HG03571 (cell line): ENCODE results near the gene ALDH8A1.

Experiments
- ATAC-seq: cut with Tn5 transposase; IDR thresholded peaks from one replicate; pipeline ENCODE4 v1.9.1; 2021; ENCODE audit not compliant: unreplicated experiment

ALDH8A1 gene, protein sequence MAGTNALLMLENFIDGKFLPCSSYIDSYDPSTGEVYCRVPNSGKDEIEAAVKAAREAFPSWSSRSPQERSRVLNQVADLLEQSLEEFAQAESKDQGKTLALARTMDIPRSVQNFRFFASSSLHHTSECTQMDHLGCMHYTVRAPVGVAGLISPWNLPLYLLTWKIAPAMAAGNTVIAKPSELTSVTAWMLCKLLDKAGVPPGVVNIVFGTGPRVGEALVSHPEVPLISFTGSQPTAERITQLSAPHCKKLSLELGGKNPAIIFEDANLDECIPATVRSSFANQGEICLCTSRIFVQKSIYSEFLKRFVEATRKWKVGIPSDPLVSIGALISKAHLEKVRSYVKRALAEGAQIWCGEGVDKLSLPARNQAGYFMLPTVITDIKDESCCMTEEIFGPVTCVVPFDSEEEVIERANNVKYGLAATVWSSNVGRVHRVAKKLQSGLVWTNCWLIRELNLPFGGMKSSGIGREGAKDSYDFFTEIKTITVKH

DNA sequence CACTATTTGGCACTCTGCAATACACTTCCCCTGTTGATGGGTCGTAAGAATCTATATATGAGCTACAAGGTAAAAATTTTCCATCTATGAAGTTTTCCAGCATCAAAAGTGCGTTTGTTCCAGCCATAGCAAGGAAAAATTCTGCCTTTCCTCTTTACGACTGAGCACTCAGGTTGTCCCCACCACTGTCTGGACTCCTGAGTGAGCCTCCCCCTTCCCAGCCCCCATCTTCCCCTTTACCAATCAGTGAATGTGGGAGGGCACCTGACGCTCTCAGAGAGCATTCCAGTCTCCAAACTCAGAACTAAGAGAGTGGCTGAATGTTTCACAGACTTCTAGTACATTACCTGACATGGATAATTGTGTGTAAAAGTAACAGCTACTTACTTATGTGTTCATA lies at the start of gene ALDH8A1:
TSS of gene ALDH8A1 (minus strand) at position 175 of the 400 bp plus-strand sequence. CDS start at position 127, 48 bp downstream.
- ATAC-seq, result no peak

DNA sequence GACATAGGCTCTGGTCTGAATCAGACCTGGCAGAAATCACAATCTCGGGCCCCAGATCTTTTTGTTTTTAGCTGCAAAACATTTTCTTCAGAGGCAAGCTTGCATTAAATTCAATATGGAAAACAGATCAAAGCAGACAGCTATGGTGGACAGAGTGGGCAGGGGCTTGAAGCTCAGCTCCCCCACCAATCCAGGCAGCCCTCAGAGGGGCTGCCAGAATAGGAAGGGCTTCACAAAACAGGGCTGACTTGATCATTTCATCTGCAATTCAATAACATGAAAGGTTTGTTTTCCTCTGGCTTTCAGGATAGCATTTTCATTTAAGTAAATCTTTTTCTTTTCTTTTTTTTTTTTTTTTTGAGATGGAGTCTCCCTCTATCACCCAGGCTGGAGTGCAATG lies 49.2 kb upstream of the ALDH8A1 start:
- ATAC-seq, result no peak

DNA sequence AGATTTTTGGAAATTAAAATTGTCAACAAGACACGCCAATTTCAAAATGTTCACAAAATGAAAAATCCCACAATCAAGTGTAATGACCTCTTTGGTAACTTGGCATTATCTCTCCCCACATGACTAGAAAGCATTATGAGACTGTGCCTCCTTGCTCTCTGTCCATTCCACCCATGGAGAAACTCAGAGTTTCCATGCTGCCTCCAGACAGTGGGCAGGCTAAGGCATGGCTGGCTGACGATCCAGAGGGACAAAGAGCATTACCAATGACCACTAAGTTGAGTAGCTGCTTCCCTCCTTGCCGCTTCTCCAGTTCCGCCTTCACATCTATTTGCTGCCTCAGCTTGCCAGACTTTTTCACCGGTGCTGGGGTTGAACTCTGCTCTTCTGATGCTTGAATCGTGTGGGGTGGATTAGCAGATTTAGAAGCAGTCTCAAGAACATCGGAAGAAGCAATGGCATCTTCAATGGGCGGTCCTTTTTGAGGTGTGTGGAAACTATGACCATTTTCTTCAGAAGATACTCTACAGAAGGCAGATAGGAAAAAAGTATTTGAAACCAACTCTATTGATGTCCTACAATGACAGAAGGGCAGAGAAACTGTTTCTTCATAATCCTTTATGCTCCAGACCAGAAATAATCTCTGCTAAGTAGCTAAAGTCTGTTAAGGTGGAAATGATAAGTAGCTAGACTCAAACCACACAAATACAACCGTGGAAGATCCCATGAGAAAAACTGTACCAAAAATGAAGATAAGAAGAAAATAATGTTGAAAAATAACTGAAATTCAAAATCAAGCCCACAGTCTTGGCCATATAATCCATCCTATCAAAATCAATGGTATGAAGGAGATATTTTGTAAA lies 47.5 kb upstream of the ALDH8A1 start:
- ATAC-seq, result no peak

DNA sequence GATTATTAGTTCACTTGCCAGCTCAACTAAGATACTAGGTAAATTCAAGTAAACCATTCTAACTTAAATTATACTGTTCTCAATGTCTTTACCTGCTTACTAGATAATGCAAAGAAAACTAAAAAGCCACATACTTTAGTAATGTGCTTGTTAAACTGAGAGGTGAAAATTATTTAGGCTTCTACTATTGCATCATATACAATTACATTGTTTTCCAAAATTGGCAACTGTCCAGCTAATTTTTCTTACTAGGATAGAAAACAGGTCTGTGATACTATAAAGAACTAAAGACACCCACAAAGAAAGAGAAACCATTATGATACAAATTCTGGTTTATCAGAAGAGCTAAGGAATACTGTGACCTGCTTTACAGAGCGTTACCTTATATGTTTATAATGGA lies 45.6 kb upstream of the ALDH8A1 start:
- no peak for ATAC-seq

DNA sequence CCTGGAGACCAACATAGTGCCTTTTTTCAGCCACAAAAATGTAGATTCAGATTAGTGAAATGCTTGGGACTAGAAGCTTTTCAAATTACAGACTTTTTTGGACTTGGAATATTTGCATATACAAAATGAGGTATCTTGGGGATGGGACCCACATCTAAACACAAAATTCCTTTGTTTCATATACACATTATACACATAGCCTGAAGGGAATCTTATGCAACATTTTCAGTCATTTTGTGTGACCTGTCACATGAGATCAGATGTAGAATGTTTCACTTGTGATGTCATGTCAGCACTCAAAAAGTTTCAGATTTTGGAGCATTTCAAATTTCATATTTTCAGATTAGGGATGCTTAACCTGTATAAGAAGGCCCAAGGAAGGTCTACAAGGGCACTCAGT lies 44.5 kb upstream of the ALDH8A1 start:
- no peak for ATAC-seq

DNA sequence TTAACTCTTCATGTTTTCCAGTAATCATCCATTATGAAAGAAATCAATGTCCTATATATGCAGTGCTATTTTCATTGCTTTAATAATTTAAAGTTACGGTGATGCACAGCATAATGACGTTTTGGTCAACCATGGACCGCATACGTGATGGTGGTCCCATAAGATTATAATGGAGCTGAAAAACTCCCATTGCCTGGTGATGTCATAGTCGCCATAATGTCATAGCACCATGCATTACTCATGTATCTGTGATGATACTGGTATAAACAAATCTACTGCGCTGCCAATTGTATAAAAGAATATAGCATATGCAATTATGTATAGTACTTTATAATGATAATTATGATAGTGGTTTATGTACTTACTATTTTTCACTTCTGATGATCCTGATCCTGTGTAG lies 42.3 kb upstream of the ALDH8A1 start:
- no peak for ATAC-seq

DNA sequence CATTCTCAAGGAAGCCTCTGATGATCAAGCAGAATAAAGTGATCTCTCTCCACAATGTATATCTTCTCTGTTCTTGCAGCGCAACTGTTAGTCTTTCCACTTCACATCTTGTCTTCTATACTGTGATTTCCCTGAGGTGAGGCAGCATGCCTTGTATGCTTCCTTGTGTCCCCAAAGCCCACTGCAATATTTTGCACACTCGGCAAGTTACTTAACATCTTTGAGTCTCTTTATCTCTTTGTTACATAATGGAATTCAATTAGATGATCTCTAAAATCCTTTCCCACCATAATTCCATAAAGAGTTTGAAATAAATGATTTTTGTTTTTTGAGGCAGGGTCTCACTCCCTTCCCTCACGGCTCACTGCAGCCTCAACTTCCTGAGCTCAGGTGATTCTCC lies 40.4 kb upstream of the ALDH8A1 start:
- ATAC-seq, result no peak

DNA sequence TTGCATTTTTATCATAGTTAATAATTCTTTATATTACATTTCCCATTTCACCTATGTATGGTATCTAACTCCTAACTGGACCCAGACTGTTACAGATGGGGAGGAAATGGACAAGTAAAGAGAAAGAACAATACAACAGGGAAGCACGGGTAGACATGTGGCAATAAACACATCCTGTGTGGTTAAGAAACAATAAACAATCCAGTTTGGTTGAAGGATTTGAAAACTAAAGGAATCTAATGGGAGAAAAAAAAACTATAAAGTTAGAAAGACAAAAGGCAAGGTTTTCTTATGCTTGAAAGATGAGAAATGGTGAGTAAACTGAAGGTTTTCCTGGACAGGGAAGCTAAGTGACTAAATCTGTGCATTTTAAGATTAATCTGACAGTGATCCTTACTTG lies 34.9 kb upstream of the ALDH8A1 start:
- no peak for ATAC-seq

DNA sequence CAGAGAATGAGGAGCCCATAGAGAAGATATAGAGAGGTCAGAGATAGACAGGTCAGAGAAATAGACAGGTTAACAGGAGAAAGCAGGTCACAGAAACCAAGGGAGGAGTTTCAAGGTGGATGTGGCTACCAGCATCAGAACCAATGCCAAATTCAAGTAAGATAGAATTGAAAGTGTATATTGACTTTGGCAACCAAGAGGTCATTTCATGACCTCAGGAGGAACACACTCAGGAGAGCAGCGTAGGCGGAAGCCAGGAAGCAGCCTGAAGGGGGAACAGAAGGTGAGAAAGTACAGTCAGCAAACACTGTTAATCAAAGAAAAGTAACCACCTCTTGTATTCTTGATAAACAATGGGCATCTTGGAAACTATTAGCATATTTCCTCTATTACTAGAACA lies 33.9 kb upstream of the ALDH8A1 start:
- no peak for ATAC-seq

DNA sequence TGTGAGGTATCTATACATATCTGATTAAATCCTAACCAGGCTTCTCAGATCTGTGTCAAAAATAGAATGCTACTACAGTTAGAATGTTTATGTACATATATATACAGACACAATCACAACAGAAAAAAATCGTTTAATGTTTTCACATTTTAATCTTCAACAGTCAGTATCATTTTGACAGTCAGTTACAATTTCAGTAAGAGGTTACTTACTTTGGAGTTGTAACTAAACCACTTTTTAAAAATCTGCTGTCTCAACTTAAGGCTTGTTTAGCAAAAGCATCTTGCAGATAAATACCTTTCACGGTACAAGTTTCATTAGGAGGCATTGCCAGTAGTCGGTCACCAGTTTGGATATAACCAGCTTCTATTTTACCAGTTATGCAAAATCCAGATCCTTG lies 32.3 kb upstream of the ALDH8A1 start:
- ATAC-seq, result no peak

DNA sequence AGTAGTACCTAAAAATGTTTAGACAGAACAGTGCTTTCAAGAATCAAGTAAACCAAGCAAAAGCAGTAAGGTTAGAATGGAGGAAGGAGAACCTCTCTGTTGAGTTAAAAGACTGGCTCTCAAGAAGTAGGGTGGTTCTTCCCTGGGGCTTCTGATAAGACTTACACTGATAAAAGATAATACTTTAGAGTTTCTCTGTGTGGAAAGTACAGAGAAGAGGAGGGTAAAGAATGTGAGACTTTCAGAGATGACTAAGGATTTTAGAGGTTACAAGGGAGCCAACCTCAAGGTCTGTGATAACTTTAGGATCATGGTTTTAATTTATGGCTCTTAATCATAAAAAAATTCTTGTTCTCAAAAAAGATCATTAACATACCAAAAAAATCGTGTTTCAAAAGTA lies 30.9 kb upstream of the ALDH8A1 start:
- ATAC-seq, result no peak

DNA sequence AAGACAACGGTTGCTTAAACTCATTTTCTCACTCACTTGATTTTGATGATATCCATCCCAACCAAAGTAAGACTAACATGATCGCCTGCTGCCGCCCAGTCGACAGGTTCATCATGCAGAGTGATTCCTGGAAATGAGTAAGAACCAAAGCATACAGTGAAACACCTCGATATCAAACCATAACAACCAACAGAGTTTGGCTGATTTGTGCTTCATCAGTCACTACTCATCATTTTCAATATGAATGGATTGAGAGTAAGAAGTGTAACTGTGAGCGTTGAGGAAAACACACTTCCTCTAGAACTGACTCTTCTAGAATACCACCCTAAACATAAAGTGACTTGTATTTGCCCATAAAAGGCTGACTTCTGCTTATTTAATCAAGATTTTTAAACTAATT lies 29.2 kb upstream of the ALDH8A1 start:
- peak; percentile 80 for ATAC-seq

DNA sequence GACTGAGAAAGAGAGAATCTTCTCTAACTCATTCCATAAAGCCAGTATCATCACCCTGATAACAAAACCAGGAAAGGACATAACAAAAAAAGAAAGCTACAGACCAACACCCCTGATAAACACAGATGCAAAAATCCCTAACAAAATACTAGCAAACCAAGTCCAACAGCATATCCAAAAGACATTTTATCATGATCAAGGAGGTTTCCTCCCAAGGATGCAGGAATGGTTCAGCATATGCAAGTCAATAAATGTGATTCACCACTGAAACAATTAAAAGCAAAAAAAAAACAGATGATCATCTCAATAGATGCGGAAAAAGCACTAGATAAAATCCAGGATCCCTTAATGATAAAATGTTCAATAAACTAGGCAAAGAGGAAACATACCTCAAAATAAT lies 24.5 kb upstream of the ALDH8A1 start:
- no peak for ATAC-seq

DNA sequence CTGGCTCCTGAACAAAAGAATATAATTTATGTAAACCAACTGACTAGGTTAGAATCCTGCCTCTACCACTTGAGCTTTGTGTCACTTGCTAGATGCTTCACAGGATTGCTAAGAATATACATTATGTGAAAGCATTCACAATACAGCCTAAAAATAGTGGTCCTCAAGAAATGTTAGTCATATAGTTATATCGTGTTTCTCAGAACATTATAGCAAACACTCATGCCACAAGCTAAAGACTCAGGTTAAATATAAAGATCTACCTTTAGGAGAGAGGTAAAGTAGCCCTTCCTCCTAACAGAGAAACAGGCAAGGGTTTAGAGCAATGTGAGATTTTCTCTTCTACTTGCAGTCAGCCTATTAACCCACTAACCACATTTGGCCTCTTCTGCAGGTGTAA lies 17.8 kb upstream of the ALDH8A1 start:
- no peak for ATAC-seq

DNA sequence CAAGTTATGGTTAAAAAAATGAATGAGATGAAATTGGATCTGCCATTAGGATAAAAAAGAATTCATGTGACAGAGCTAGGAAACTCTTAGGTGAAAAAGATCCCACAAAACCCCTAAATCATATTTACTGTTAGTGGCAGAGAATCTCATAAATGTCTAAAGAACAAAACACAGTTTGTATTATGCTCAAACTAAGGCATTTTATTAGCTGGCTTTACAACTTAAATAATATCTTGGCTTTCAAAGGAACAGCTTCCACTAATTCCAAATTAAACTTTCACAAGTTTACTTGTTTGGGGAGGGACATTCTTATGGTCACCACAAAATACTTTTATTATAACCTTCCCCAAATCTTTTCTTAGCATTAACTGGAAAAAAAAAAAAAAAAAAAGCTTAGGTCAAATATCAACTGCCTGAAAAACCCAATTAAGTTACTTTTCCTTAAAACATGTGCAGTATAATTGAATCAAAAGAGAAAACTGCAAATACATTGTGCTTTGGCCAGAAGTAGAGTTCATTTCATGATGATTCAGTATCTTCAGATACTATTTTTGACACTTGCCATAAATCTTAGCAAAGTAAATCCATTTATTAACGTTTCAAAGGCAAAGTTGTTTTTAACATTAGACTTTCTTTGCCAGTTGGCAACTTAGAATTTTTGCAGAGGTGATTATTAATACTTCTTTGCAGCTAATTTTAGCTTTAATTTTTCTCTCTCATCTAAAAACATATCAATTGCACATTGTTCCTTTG lies 14.7 kb upstream of the ALDH8A1 start:
- no peak for ATAC-seq

DNA sequence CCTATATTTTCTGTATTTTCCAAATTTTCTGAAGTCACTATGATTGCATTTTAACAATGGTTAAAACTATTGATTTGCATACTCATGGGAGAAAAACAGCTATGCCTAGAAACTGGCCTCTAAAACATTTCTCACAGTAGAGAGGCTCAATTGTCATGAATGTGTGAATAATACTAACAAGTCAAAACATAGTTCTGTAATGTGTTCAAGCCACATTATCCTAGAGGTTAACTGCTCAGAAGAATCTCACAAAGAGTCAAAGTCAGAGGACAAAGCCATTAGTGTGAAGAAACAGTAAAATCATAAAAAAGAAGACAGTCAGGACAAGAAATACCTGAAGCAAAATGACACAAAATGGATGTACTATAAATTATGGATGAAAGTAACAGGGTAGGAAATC lies 12.5 kb upstream of the ALDH8A1 start:
- ATAC-seq, result no peak

DNA sequence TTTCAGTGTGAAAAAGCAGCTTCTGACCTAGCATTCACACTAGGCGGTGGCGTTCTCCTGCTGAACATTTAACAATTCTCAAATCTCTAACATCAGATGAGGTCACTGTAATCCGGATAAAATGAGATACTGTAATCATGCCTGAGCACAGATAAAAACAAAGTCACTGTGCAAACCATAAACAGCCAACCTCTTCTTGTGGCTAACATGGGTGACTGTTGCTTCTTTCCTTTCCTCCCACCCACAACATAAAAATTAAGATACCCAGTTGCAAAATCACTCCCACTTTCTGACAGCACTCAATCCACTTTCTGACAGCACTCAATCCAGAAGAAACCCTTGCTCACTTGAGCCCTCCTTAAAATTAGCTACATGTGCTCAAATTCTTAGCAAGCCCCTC lies 11.5 kb upstream of the ALDH8A1 start:
- no peak for ATAC-seq

DNA sequence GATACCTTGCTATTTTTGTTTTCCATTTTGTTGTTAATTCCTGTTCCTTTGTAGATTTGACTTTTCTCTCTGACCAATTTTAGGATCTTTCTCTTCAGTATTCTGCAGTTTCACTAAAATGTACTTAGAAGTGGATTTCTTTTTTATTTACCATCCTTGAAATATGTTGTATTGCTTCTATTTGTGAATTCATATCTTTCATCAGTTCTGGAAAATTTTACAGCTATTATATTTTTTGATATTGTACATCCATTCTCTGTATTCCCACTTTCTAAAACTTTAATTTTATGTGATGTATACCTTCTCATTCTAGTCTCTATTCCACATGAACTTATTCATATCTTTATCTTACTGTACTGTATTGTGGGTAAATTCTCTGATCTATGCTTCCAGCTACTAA lies 9.7 kb upstream of the ALDH8A1 start:
- no peak for ATAC-seq

DNA sequence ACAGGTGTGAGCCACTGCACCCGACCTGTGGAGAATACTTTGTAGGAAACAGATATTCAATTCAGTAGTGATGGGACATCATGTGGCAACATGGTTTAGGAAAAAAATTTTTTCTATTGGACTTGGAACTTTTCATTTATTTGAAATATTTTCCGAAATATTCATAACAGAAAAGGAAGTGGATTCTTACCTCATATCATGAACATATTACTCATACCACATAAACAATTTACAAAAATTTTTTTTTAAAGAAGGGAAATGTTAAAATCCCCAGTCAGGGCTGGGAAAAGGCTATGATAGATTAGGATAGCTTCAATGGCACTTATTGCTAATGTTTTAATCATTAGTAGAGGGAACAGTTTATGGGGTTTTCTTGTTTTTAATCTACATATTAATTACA lies 6.8 kb upstream of the ALDH8A1 start:
- ATAC-seq, result no peak

DNA sequence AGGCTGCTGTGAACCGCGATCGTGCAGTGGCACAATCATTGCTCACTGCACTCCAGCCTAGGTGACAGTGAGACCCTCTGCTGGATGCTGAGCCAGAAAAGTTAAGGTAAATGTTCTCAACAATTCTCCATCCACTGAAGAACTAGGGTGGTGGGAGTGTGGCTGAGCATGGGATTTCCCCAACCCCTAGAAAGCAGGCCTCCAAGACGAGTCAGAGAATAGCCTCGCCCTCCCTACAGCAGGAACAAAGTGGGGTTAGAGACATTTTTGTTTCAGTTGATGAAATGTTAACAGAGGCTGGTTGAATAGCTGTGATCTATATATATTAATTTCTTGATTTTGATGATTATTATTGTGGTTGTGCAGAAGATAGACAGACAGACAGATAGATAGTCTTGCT lies 6.1 kb upstream of the ALDH8A1 start:
- ATAC-seq, result no peak

DNA sequence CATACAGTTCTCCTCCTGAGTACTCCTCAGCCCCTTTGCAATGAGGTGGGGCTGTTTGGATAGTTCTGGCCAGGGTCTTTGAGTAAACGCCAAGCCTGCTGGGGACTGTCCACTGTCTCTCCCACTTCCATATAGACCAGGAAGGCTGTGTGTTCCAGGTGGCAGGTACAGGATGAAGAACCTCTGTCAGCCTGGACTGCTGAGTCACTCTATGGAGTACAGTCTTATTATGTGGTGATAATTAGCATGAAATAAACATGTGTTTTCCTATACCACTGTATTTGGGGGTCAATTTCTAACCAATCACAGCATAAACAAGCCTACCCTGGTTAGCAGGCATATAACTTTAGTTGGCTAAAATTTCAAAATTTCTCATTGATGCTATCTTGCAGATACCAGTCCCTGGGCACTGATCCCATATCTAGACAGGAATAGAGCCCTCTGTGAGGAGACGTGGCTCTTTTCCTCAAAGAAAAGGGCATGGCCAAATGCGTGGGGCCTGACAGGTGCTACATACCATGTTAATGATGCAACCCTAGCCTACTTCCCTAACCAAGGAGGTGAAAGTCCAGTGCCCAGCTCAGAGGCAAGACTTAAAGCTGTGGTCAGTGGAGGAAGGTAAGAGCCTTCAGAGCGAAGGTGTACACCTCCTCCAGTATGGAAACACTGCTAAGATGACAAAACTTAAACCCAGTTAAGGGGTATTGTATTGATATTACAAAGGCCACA lies 4.5 kb upstream of the ALDH8A1 start:
- no peak for ATAC-seq
